HEK293 (cell line): ENCODE results near the gene SRBD1.

Experiments used
- CTCF ChIA-PET: fragments of 350-600 bp; formaldehyde crosslinking; extraction: SDS; loops from one replicate; lab custom pipeline; 2021; ENCODE audit warnings: antibody characterized with exemption; lab: Yijun Ruan, JAX
- POLR2A ChIA-PET: fragments of 300-600 bp; formaldehyde crosslinking; extraction: SDS; loops from one replicate; lab custom pipeline; 2020; ENCODE audit warnings: antibody characterized with exemption, inconsistent platforms; lab: Yijun Ruan, JAX
- H3K27ac ChIP-seq: fragments of 200-500 bp; sonication (Bioruptor generic); 2 replicates; pipeline ENCODE4 v1.5.1; 2014; ENCODE audit warnings: low read depth, low read length, control low read depth, inconsistent platforms; ENCODE audit errors: extremely low read depth
- H3K36me3 ChIP-seq, 2 experiments: fragments of 200-500 bp in 1 of 2; sonication (Bioruptor generic) in 1 of 2; 1 replicate in 1 of 2; 2 replicates in 1 of 2; pipeline ENCODE4 v1.5.1; 2014 to 2017; ENCODE audit warnings: inconsistent platforms in 2 of 2, low read length in 2 of 2; ENCODE audit not compliant: control insufficient read depth in 2 of 2, insufficient read depth in 1 of 2
- H3K4me1 ChIP-seq: fragments of 200-500 bp; sonication (Bioruptor generic); 2 replicates; pipeline ENCODE4 v1.5.1; 2014; ENCODE audit warnings: mild to moderate bottlenecking, low read length, inconsistent platforms; ENCODE audit not compliant: control insufficient read depth, insufficient read depth
- H3K4me3 ChIP-seq: 2 replicates; pipeline ENCODE4 v1.5.1; 2011; ENCODE audit warnings: low read depth, mild to moderate bottlenecking, control low read depth, low read length, moderate library complexity
- H3K9me3 ChIP-seq: fragments of 200-500 bp; sonication (Bioruptor generic); 2 replicates; pipeline ENCODE4 v1.5.1; 2014; ENCODE audit warnings: low read depth, low read length, inconsistent platforms; ENCODE audit not compliant: control insufficient read depth, insufficient read depth
- BCL11B ChIP-seq: fragments of 450-650 bp; formaldehyde crosslinking; IDR thresholded peaks from 2 replicates; pipeline ENCODE4 v1.5.1; 2016; ENCODE audit warnings: low read depth, missing biosample characterization, missing genetic modification characterization
- HIC1 ChIP-seq: fragments of 450-650 bp; formaldehyde crosslinking; IDR thresholded peaks from 2 replicates; pipeline ENCODE4 v1.5.1; 2016; ENCODE audit warnings: missing biosample characterization, missing genetic modification characterization
- OVOL3 ChIP-seq: fragments of 450-650 bp; formaldehyde crosslinking; IDR thresholded peaks from 2 replicates; pipeline ENCODE4 v1.5.1; 2016; ENCODE audit warnings: missing biosample characterization, missing genetic modification characterization
- REST ChIP-seq: fragments of 450-650 bp; formaldehyde crosslinking; IDR thresholded peaks from 2 replicates; pipeline ENCODE4 v1.5.1; 2016; ENCODE audit warnings: missing biosample characterization, missing genetic modification characterization
- SCRT1 ChIP-seq: fragments of 450-650 bp; formaldehyde crosslinking; IDR thresholded peaks from 2 replicates; pipeline ENCODE4 v1.5.1; 2016; ENCODE audit warnings: missing biosample characterization, missing genetic modification characterization, borderline replicate concordance
- SP3 ChIP-seq: fragments of 450-650 bp; formaldehyde crosslinking; IDR thresholded peaks from 2 replicates; pipeline ENCODE4 v1.5.1; 2016; ENCODE audit warnings: missing biosample characterization, missing genetic modification characterization
- ZBTB8A ChIP-seq: fragments of 450-650 bp; formaldehyde crosslinking; IDR thresholded peaks from 2 replicates; pipeline ENCODE4 v1.5.1; 2016; ENCODE audit warnings: missing biosample characterization, missing genetic modification characterization
- ZIC2 ChIP-seq: fragments of 450-650 bp; formaldehyde crosslinking; IDR thresholded peaks from 2 replicates; pipeline ENCODE4 v1.5.1; 2016; ENCODE audit warnings: missing biosample characterization, missing genetic modification characterization
- ZNF138 ChIP-seq: fragments of 450-650 bp; formaldehyde crosslinking; IDR thresholded peaks from 2 replicates; pipeline ENCODE4 v1.5.1; 2016; ENCODE audit warnings: missing biosample characterization, missing genetic modification characterization, borderline replicate concordance
- ZNF19 ChIP-seq: fragments of 450-650 bp; formaldehyde crosslinking; IDR thresholded peaks from 2 replicates; pipeline ENCODE4; 2016; ENCODE audit warnings: missing biosample characterization, missing genetic modification characterization, low read depth
- ZNF221 ChIP-seq: fragments of 450-650 bp; formaldehyde crosslinking; IDR thresholded peaks from 2 replicates; pipeline ENCODE4 v1.5.1; 2017; ENCODE audit warnings: missing biosample characterization, missing genetic modification characterization, borderline replicate concordance
- ZNF223 ChIP-seq: fragments of 450-650 bp; formaldehyde crosslinking; IDR thresholded peaks from 2 replicates; pipeline ENCODE4 v1.5.1; 2016; ENCODE audit warnings: missing biosample characterization, missing genetic modification characterization
- ZNF266 ChIP-seq: fragments of 450-650 bp; formaldehyde crosslinking; IDR thresholded peaks from 2 replicates; pipeline ENCODE4 v1.5.1; 2016; ENCODE audit warnings: missing biosample characterization, missing genetic modification characterization, low read depth
- ZNF362 ChIP-seq: fragments of 450-650 bp; formaldehyde crosslinking; IDR thresholded peaks from 2 replicates; pipeline ENCODE4 v1.5.1; 2016; ENCODE audit warnings: missing biosample characterization, missing genetic modification characterization
- ZNF449 ChIP-seq: fragments of 450-650 bp; formaldehyde crosslinking; IDR thresholded peaks from 2 replicates; pipeline ENCODE4 v1.5.1; 2017; ENCODE audit warnings: missing biosample characterization, mild to moderate bottlenecking, missing genetic modification characterization, moderate library complexity
- ZNF558 ChIP-seq: fragments of 450-650 bp; formaldehyde crosslinking; IDR thresholded peaks from 2 replicates; pipeline ENCODE4 v1.5.1; 2016; ENCODE audit warnings: missing biosample characterization, missing genetic modification characterization
- ZNF626 ChIP-seq: fragments of 450-650 bp; sonication (Bioruptor Pico); formaldehyde crosslinking; IDR thresholded peaks from 2 replicates; pipeline ENCODE4 v1.5.1; 2018; ENCODE audit warnings: missing biosample characterization, missing genetic modification characterization, inconsistent platforms
- ZNF639 ChIP-seq: fragments of 450-650 bp; formaldehyde crosslinking; IDR thresholded peaks from 2 replicates; pipeline ENCODE4 v1.5.1; 2016; ENCODE audit warnings: missing biosample characterization, missing genetic modification characterization
- ZNF837 ChIP-seq: fragments of 450-650 bp; formaldehyde crosslinking; IDR thresholded peaks from 2 replicates; pipeline ENCODE4 v1.5.1; 2016; ENCODE audit warnings: missing biosample characterization, missing genetic modification characterization

The SRBD1 gene

GRCh38 chr2:45518546-45518945 is 92.5 kb downstream of the SRBD1 start (continued):
- TF ChIP-seq ZNF19 (tag by site-specific recombination) (no peak), ZNF362 (tag by site-specific recombination) (no peak), ZNF266 (tag by site-specific recombination) (no peak), ZNF223 (no peak)

- H3K27ac ChIP-seq, result no peak overlapping the region
- ChIA-PET CTCF (interaction anchor here (1.5 kb wide), 2 partner anchors 16 to 529 kb away, joined by 4 to 7 read pairs; no protein-coding TSS in a partner anchor), POLR2A (no interaction called here)
- H3K9me3 ChIP-seq, result no peaks in the 10 kb centered on the region
- no peaks in the 10 kb centered on the region for H3K4me1 ChIP-seq
- no peaks in the 10 kb centered on the region for H3K36me3 ChIP-seq
- H3K4me3 ChIP-seq, result no peak overlapping the region
- TF ChIP-seq HIC1, result no peak
- no peak for TF ChIP-seq ZNF837 (tag by site-specific recombination)
These were observed 100.2 kb downstream of the SRBD1 start for GRCh38 chr2:45510701-45511420.

- Histone ChIP-seq H3K9me3 (no peaks in the 10 kb centered on the region), H3K36me3 (no peaks in the 10 kb centered on the region), H3K4me3 (no peak overlapping the region), H3K27ac (no peak overlapping the region), H3K4me1 (no peaks in the 10 kb centered on the region)
- TF ChIP-seq ZNF626 (tag by site-specific recombination) (no peak), ZNF449 (tag by site-specific recombination) (no peak), ZNF639 (tag by site-specific recombination) (no peak), ZNF221 (no peak)
- ChIA-PET CTCF (interaction anchor here (2.0 kb wide), 1 partner anchor 12 kb away, joined by 5 read pairs; no protein-coding TSS in a partner anchor), POLR2A (no interaction called here)
These were observed 104.3 kb downstream of the SRBD1 start for GRCh38 chr2:45506756-45507155.

- no peaks in the 10 kb centered on the region for H3K4me1 ChIP-seq
- TF ChIP-seq ZIC2 (tag by site-specific recombination), result no peak
- no peak for TF ChIP-seq REST (tag by site-specific recombination)
- TF ChIP-seq ZNF558 (tag by site-specific recombination), result no peak
- no peak for TF ChIP-seq OVOL3 (tag by site-specific recombination)
- no peak for TF ChIP-seq ZNF138 (tag by site-specific recombination)
- no peak for TF ChIP-seq ZBTB8A (tag by site-specific recombination)
- TF ChIP-seq BCL11B (tag by site-specific recombination), result no peak
- TF ChIP-seq SP3 (tag by site-specific recombination), result no peak
- TF ChIP-seq SCRT1, result no peak
- H3K27ac ChIP-seq, result no peak overlapping the region
- H3K36me3 ChIP-seq, result no peaks in the 10 kb centered on the region
- H3K4me3 ChIP-seq, result no peak overlapping the region
- ChIA-PET CTCF (interaction anchor here (1.2 to 1.3 kb wide), 3 partner anchors 10 to 524 kb away, joined by 5 to 9 read pairs (median 5); no protein-coding TSS in a partner anchor), POLR2A (no interaction called here)
- no peaks in the 10 kb centered on the region for H3K9me3 ChIP-seq
These were observed 105.9 kb downstream of the SRBD1 start for GRCh38 chr2:45505138-45505537.
